ENCODE data around the gene GABARAP.
"Not testable (repeated sequence)": the region's sequence is repeated elsewhere in the genome, so short reads cannot be mapped to it uniquely, and the experiment has no call there.

Gene GABARAP

DNA sequence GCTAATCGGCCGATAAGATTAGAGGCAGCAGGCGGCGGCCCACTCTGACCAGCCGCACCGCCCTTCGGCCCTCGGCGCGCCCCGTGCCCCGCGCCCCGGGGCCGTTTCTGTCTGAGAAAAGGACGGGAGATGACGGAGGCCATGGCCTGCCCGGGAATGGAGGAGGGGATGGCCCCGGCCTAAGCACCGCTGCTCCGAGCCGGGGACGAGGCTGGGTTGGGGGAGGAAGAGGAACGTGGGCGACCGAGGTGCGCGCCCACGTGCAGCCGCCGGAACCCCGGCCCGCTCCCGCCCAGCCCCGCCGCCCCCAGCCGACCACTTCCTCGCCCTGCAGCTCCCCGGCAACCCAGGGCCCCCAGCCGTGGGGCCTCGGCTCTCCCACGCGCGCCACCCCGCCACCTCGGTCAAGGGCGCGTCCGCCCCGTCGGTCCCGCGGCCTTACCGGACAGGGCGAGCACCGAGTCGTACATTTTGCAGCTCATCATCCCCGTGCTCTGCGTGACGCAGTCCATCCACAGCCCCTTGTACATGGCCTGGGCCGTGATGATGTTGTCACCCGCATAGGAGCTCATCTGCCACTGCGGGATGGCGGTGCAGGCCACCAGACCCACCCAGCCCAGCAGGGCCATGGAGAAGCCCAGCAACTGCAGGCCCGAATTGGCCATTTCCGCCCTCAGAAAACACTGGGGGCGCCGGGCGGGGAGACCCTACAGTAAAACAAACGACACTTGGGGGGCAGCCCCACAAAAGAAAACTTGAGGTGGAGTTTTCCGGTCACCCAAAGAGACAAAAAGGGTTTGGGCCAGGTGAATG, 19.3 kb upstream of the GABARAP start:
- peak in 1 of 2 donors; percentile 35 for DNase-seq (ENCODE audit: low read depth in 2 of 2, low spot score in 1 of 2)

DNA sequence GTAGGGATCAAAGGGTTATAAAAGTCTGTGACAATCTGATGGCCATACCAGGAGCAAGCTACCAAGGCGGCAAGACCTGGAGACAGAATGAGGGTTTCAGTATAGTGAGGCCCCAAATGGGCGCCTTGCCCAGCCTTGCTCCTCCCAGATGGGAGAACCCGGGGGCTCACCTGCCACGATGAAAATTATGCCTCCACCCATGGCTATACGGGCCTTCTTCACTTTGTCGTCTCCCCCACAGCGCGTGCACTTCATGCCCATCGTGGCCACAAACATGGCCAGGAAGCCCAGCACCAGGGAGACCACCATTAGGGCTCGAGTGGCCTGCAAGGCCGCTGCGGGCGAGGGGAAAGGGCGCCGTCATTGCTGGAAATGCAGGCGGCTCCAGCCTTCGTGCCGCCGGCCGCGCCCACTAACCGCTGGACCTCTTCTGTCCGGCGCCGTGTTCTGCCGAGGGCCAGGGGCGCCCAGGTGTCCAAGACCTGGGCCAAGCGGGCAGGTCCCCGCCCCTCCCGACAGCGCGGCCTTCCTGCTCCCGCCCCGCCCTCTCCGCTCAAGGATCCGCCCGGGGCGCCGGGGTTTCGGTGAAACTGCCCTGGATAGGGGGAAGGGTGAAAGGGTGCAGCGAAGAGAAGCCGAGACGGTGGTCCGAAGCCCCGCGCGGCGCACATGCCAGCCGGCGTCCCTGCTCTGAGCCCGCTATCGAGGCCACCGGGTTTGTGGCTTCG, 18.6 kb upstream of the GABARAP start:
- DNase-seq (ENCODE audit: low read depth in 2 of 2, low spot score in 1 of 2), result no peak

- DNase-seq (ENCODE audit: low read depth in 2 of 2, low spot score in 1 of 2), result no peak
Observed at GRCh38 chr17:7260151-7260550, 17.9 kb upstream of the GABARAP start.

DNA sequence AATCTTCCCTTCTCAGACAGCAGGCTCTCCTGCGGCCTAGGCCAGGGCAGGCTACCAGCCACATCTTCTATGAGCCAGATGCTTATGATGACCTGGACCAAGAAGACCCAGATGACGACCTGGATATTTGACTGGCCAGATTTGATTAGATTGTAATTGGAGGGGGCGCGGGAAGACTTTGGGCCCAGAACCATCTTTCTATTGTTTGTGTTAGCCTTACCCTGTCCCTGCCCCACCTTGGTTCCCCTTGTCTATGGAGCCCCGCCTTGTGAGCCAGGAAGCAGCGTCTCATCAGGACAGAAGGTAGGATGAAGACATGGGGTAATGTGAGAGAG, 17.3 kb upstream of the GABARAP start:
- DNase-seq (ENCODE audit: low read depth in 2 of 2, low spot score in 1 of 2), result no peak

GRCh38 chr17:7258731-7259554, 16.7 kb upstream of the GABARAP start:
- DNase-seq (ENCODE audit: low read depth in 2 of 2, low spot score in 1 of 2), result no peak

DNA sequence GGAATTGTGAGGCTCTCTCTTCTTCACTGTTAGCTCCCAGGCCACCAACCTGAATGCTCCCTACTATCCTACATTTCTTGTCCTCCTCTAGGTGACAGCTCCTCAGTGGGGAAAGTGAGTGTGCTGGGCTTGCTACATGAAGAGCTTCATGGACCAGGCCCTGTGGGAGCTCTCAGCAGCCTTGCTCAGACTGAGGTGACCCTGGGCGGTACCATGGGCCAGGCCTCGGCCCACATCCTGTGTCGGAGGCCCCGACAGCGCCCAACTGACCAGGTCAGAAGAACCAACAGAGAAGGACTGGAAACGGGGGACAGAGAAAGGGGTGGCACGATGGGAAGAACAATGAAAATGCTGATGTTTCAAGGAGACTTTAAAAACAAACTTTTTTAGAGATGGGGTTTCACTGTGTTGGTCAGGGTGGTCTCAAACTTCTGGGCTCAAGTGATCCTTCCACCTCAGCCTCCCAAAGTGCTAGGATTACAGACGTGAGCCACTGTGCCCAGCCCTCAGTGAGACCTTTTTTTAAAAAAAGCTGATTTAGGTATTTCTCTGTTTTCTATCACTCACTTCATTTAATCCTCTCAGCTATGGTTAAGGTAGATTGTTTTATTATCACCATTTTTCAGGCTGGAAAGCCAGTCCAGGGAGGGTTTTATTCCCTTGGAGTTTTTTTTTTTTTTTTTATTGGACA, 14.7 kb upstream of the GABARAP start:
- DNase-seq (ENCODE audit: low read depth in 2 of 2, low spot score in 1 of 2), result no peak

- DNase-seq (ENCODE audit: low read depth in 2 of 2, low spot score in 1 of 2), result no peak
Observed at GRCh38 chr17:7254511-7254910, 12.3 kb upstream of the GABARAP start.

- DNase-seq (ENCODE audit: low read depth in 2 of 2, low spot score in 1 of 2), result no peak
Observed at GRCh38 chr17:7253082-7253481, 10.8 kb upstream of the GABARAP start.

- peak; percentile 68 to 73 for DNase-seq (ENCODE audit: low read depth in 2 of 2, low spot score in 1 of 2)
Observed at GRCh38 chr17:7252176-7253043, 10.2 kb upstream of the GABARAP start, which contains the start of gene ELP5. Gene ELP5 (plus strand): TSS chr17:7252215. CDS start chr17:7252551, 336 bp downstream.

DNA sequence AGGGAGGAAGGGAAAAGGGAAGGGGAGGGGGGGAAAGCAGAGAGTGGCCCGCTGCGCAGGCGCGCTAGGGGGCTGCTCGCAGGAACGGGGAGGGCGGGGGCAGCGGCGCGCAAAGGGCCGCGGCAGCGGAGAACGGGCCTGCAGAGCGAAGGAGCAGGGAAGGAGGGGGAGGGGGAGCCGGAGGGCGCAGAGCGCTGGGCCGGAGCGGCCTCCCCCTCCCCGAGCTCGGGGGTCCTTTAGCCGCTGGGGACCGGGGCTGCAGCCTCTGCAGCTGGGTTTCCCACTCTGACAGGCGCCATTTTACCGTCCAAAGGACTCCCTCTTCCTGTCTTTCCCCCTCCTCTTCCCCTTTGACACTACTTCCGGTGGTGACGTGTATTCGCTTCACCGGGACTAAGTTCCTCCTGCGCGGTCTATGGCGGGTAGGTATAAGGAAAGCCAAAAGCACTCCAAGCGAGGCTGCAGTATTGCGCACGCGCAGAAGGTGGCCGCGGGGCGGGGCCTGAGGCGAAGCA, 9.5 kb upstream of the GABARAP start, which contains the start of gene CTDNEP1:
TSS of gene CTDNEP1 (minus strand) at position 74 of the 515 bp plus-strand sequence. CDS start 438 bp downstream, outside the sequence.
- peak; percentile 97 to 99 for DNase-seq (ENCODE audit: low read depth in 2 of 2, low spot score in 1 of 2)

DNA sequence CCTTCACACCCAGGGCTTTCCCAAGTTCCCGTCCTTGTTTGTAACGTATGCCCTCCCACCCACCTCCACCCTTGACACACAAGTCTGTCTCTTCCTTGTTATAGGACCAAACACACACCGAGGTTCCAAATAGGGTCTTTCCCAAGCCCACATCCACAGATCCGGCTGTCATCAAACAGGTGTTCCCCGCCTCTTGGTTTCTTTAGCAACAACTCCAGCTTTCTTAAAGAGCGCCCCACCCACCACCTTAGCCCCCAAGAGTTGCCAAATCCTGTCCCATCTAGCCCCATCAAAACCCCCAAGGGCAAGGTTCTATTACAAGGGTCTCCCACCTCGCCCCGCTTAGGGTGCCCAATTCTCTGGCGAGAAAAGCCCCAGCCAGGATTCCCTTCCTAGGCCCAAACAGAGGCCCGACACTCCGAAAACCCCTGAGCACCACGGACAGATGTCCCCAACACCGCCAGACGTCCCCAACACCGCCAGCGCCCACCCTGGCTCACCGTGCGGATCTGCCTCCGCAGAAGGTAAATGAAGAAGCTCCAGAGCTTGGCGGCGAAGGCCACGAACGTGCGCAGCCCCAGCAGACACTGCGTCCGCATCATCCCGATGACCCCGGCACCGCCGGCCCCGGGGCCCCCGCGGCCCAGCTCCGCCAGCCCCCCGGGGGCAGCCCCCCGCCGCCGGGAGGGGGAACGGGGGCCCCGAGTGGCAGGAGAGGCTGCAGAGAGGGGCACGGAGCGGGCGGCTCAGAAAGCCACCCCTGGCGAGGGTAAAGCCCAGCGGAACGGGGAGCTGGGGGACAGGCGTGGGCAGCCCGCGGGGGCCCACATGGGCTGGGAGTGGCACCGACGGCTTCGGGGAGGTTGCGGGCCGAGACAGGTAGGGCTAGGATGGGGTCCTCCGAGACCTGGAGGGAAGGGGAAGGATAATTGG, 8.7 kb upstream of the GABARAP start:
- no peak for DNase-seq (ENCODE audit: low read depth in 2 of 2, low spot score in 1 of 2)

DNA sequence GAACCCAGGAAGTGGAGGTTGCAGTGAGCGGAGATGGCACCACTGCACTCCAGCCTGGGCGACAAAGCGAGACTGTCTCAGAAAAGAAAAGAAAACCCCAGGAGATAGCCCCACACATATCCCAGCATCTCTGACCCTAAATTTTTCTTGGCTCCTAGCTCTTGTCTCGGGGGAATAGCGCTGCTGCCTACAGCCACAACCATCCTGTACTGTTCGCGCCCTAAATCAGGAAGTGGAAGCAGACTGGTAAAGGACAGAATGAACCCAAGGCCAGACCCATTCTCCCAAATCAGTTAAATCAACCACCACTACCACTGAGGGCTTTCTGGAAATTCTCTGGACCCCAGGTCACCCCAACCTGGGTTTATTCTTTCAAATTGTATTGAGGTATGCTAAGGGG, 7.6 kb upstream of the GABARAP start:
- DNase-seq (ENCODE audit: low read depth in 2 of 2, low spot score in 1 of 2), result no peak

GRCh38 chr17:7249214-7249613, 7.0 kb upstream of the GABARAP start:
- no peak for DNase-seq (ENCODE audit: low read depth in 2 of 2, low spot score in 1 of 2)

GRCh38 chr17:7248796-7249195, 6.5 kb upstream of the GABARAP start:
- no peak for DNase-seq (ENCODE audit: low read depth in 2 of 2, low spot score in 1 of 2)

GRCh38 chr17:7246779-7247178, 4.5 kb upstream of the GABARAP start:
- DNase-seq (ENCODE audit: low read depth in 2 of 2, low spot score in 1 of 2), result no peak

GRCh38 chr17:7243838-7244237, 1.6 kb upstream of the GABARAP start:
- not testable (repeated sequence) for DNase-seq (ENCODE audit: low read depth in 2 of 2, low spot score in 1 of 2)

DNA sequence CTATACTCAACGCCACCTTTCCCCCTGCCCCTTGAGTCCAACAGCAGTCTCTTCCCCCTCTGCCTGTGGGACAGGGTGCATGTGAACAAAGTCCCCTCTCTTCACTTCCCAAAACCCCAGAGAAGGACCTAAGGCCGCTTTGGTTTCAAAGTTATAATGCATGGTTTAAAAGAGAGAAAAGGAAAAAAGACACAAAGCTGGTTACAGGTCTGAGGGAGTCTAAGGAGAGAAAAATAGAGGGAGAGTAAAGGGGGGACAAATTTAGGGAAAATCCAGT, 1.1 kb upstream of the GABARAP start:
- DNase-seq (ENCODE audit: low read depth in 2 of 2, low spot score in 1 of 2), result no peak

DNA sequence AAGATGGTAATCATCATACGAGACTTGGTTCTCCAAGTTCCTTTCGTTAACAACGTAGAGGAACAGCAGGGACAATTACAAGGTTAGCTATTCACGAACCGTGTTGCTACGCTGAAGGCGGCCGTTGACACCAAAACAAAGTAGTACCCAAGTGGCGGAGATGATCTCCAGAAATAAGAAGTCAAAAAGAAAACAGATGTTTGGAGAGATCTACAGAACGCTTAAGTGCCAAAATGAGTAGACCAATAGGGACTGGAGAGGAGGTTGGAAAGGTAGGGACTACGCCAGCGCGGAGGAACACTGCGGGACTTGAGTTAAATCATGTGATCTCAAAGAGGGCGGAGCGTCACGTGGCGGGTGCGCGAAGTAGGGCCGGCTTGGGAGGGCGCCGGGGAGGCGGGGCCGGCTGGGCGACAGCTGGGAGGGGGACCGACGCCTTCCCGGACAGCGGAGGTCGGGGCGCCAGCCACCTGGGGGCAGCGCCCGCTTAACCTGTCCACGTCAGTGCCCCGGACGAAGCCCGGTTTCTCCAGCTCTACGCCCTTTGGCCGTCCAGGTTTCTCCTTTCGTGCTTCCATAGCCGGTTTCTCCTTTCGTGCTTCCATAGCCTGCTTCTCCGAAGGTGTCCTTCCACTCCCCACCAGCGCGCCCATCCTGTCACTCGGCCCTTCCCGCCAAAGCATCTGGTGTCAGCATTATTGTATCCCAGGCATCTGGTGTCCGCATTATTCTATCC, 636 bp upstream of the GABARAP start:
- peak; percentile 86 to 90 for DNase-seq (ENCODE audit: low read depth in 2 of 2, low spot score in 1 of 2)
